OCI-LY3 (cell line): ENCODE data around the gene AFAP1L1.

Experiments
- H2AFZ ChIP-seq: fragments of 200-600, 300-600 bp; shearing (Covaris generic); 2 replicates; pipeline ENCODE4 v1.6.0; 2014; ENCODE audit warnings: antibody characterized with exemption, low read depth, low read length
- H3K27ac ChIP-seq: fragments of 200-600, 300-600 bp; sonication (generic); 2 replicates; pipeline ENCODE4 v1.5.1; 2014; ENCODE audit warnings: mild to moderate bottlenecking, low read length, moderate library complexity, mixed read lengths
- H3K27me3 ChIP-seq: fragments of 200-600, 300-600 bp; sonication (generic); 2 replicates; pipeline ENCODE4 v1.6.1; 2014; ENCODE audit warnings: low read depth, low read length, mixed read lengths
- H3K36me3 ChIP-seq: fragments of 200-600, 300-600 bp; sonication (generic); replicated peaks from 2 replicates; pipeline ENCODE3; 2014; ENCODE audit warnings: low read depth, low read length, mixed read lengths
- H3K4me1 ChIP-seq: fragments of 300-600, 200-600 bp; sonication (generic); 2 replicates; pipeline ENCODE4 v1.6.1; 2014; ENCODE audit warnings: low read length, mixed read lengths
- H3K4me2 ChIP-seq: fragments of 200-600, 300-600 bp; sonication (generic); 2 replicates; pipeline ENCODE4 v1.6.1; 2014; ENCODE audit warnings: low read length, mixed read lengths
- H3K4me3 ChIP-seq: fragments of 300-600, 200-600 bp; sonication (generic); 2 replicates; pipeline ENCODE4 v1.5.1; 2014; ENCODE audit warnings: antibody characterized with exemption, mild to moderate bottlenecking, low read length, moderate library complexity
- H3K79me2 ChIP-seq: fragments of 300-600, 200-600 bp; shearing (Covaris generic); 2 replicates; pipeline ENCODE4 v1.6.1; 2014; ENCODE audit warnings: mild to moderate bottlenecking, low read length, mixed read lengths
- H3K9ac ChIP-seq: fragments of 300-600, 200-600 bp; shearing (Covaris generic); 2 replicates; pipeline ENCODE4 v1.6.0; 2014; ENCODE audit warnings: mild to moderate bottlenecking, low read length, moderate library complexity
- H3K9me3 ChIP-seq: fragments of 200-600, 300-600 bp; shearing (Covaris generic); 2 replicates; pipeline ENCODE4 v1.6.1; 2014; ENCODE audit warnings: low read length, mixed read lengths; ENCODE audit not compliant: insufficient read depth
- H4K20me1 ChIP-seq: fragments of 200-600, 300-600 bp; sonication (generic); 2 replicates; pipeline ENCODE4 v1.6.1; 2016; ENCODE audit warnings: low read length, mixed read lengths; ENCODE audit not compliant: insufficient read depth
- CTCF ChIP-seq: fragments of 200-600, 300-600 bp; sonication (generic); IDR thresholded peaks from 2 replicates; pipeline ENCODE4 v1.5.1; 2014; ENCODE audit warnings: antibody characterized with exemption, low read length, low read depth
- EZH2phosphoT487 ChIP-seq: fragments of 200-600 bp; shearing (Covaris generic); IDR thresholded peaks from 2 replicates; pipeline ENCODE4 v1.6.1; 2018; ENCODE audit warnings: antibody characterized with exemption, mixed run types, low read depth

AFAP1L1 gene

GRCh38 chr5:149254506-149254905, 17.2 kb upstream of the AFAP1L1 start:
- Histone ChIP-seq H3K27me3 (0 out of 2 replicates have a peak, but pooled peaks cover 2% of the 10 kb centered on the region), H3K4me1 (no peaks in the 10 kb centered on the region), H3K4me2 (no peak overlapping the region), H4K20me1 (no peaks in the 10 kb centered on the region), H2AFZ (no peak overlapping the region), H3K9me3 (no peaks in the 10 kb centered on the region), H3K9ac (no peak overlapping the region), H3K36me3 (no peaks in the 10 kb centered on the region), H3K4me3 (no peak overlapping the region), H3K79me2 (no peaks in the 10 kb centered on the region), H3K27ac (no peak overlapping the region)
- TF ChIP-seq EZH2phosphoT487 (no peak), CTCF (no peak)

- Histone ChIP-seq H3K27me3 (peaks cover 7% of the 10 kb centered on the region; the same call in 1 of the 2 replicates), H3K27ac (no peak overlapping the region), H4K20me1 (no peaks in the 10 kb centered on the region), H2AFZ (no peak overlapping the region), H3K4me3 (no peak overlapping the region), H3K79me2 (no peaks in the 10 kb centered on the region), H3K9me3 (no peaks in the 10 kb centered on the region), H3K4me2 (no peak overlapping the region), H3K36me3 (no peaks in the 10 kb centered on the region), H3K9ac (no peak overlapping the region), H3K4me1 (no peaks in the 10 kb centered on the region)
- TF ChIP-seq CTCF (no peak), EZH2phosphoT487 (no peak)
Measured at GRCh38 chr5:149256451-149256850, 15.2 kb upstream of the AFAP1L1 start.

GRCh38 chr5:149257131-149257530, 14.5 kb upstream of the AFAP1L1 start:
- H3K36me3 ChIP-seq, result no peaks in the 10 kb centered on the region
- no peak overlapping the region for H3K27ac ChIP-seq
- H3K27me3 ChIP-seq, result peaks cover 7% of the 10 kb centered on the region; the same call in 1 of the 2 replicates
- H4K20me1 ChIP-seq, result no peaks in the 10 kb centered on the region
- H3K79me2 ChIP-seq, result no peaks in the 10 kb centered on the region
- no peak for TF ChIP-seq CTCF
- TF ChIP-seq EZH2phosphoT487, result no peak
- no peak overlapping the region for H2AFZ ChIP-seq
- no peak overlapping the region for H3K4me2 ChIP-seq
- no peaks in the 10 kb centered on the region for H3K9me3 ChIP-seq
- no peak overlapping the region for H3K4me3 ChIP-seq
- H3K4me1 ChIP-seq, result no peaks in the 10 kb centered on the region
- H3K9ac ChIP-seq, result no peak overlapping the region

- no peak overlapping the region for H2AFZ ChIP-seq
- no peaks in the 10 kb centered on the region for H3K9me3 ChIP-seq
- H4K20me1 ChIP-seq, result no peaks in the 10 kb centered on the region
- no peaks in the 10 kb centered on the region for H3K79me2 ChIP-seq
- no peaks in the 10 kb centered on the region for H3K4me1 ChIP-seq
- no peak overlapping the region for H3K4me3 ChIP-seq
- H3K27me3 ChIP-seq, result peaks cover 7% of the 10 kb centered on the region; the same call in 1 of the 2 replicates
- TF ChIP-seq CTCF, result no peak
- no peak for TF ChIP-seq EZH2phosphoT487
- no peaks in the 10 kb centered on the region for H3K36me3 ChIP-seq
- no peak overlapping the region for H3K4me2 ChIP-seq
- no peak overlapping the region for H3K27ac ChIP-seq
- no peak overlapping the region for H3K9ac ChIP-seq
Measured at GRCh38 chr5:149257889-149258705, 13.6 kb upstream of the AFAP1L1 start.
